Immature natural killer cell (primary cell): ENCODE measurements around the gene FN3K. TPM values are rescaled to one million over a fixed set of nuclear protein-coding genes. Genes with fewer than 3 reads are reported as not detected.
"Not testable (repeated sequence)": the region's sequence is repeated elsewhere in the genome, so short reads cannot be mapped to it uniquely, and the experiment has no call there.

Experiments
- DNase-seq, 3 donors: peaks; one replicate each; pipeline ENCODE4 v3.0.0; 2022; ENCODE audit warnings: mixed read lengths in 1 of 3
- H3K27ac Mint-ChIP-seq, 6 donors: one replicate each; pipeline ENCODE4 v1.8.0; 2020; ENCODE audit warnings: mixed read lengths in 6 of 6, mild to moderate bottlenecking in 5 of 6, inconsistent platforms in 4 of 6, moderate library complexity in 3 of 6
- H3K27me3 Mint-ChIP-seq, 3 donors: one replicate each; pipeline ENCODE4 v1.8.0; 2020 to 2021; ENCODE audit warnings: low read depth in 3 of 3, mild to moderate bottlenecking in 3 of 3, mixed read lengths in 3 of 3, moderate library complexity in 3 of 3, inconsistent platforms in 1 of 3
- H3K36me3 Mint-ChIP-seq, 3 donors: one replicate each; pipeline ENCODE4 v1.8.0; 2020; ENCODE audit warnings: mixed read lengths in 3 of 3, inconsistent platforms in 2 of 3, mild to moderate bottlenecking in 2 of 3
- H3K4me1 Mint-ChIP-seq, 2 donors: one replicate each; pipeline ENCODE4 v1.8.0; 2020; ENCODE audit warnings: inconsistent platforms in 2 of 2, mild to moderate bottlenecking in 2 of 2, mixed read lengths in 2 of 2, moderate library complexity in 1 of 2
- H3K4me3 Mint-ChIP-seq, 5 donors: one replicate each; pipeline ENCODE4 v1.8.0; 2020; ENCODE audit warnings: mild to moderate bottlenecking in 5 of 5, mixed read lengths in 5 of 5, inconsistent platforms in 3 of 5, moderate library complexity in 3 of 5
- H3K9me3 Mint-ChIP-seq, 6 donors: one replicate each; pipeline ENCODE4 v1.8.0; 2020; ENCODE audit warnings: mild to moderate bottlenecking in 6 of 6, mixed read lengths in 6 of 6, inconsistent platforms in 4 of 6, moderate library complexity in 3 of 6
- polyA plus RNA-seq, 3 donors: library from polyadenylated mRNA; unstranded; fragments of 300-500 nt; fragmentation: Illumina TruSeq; gene quantifications; one replicate each; pipeline ENCODE4 v1.2.3, GENCODE V29; 2021

FN3K gene
- polyA plus RNA-seq, 3 donors from 2014 or later: 0.18 to 1.1 (median 0.50) TPM

GRCh38 chr17:82779541-82779940, 44.1 kb downstream of the FN3K start:
- H3K27ac Mint-ChIP-seq: no peak overlapping the region
- H3K9me3 Mint-ChIP-seq: no peaks in the 10 kb centered on the region
- H3K36me3 Mint-ChIP-seq: no peaks in the 10 kb centered on the region
- H3K4me1 Mint-ChIP-seq: peaks cover 49 to 53% of the 10 kb centered on the region in 2 donors
- DNase-seq: no peak
- H3K4me3 Mint-ChIP-seq: no peak overlapping the region
- peaks cover 4 to 13% (median 7%) of the 10 kb centered on the region in 3 donors for H3K27me3 Mint-ChIP-seq

GRCh38 chr17:82780195-82780594, 44.8 kb downstream of the FN3K start:
- peaks cover 43 to 47% of the 10 kb centered on the region in 2 donors for H3K4me1 Mint-ChIP-seq
- H3K9me3 Mint-ChIP-seq: no peaks in the 10 kb centered on the region
- H3K4me3 Mint-ChIP-seq: no peak overlapping the region
- no peak for DNase-seq
- peak overlapping the region in 2 of 6 donors; percentile 30 to 31 for H3K27ac Mint-ChIP-seq
- H3K36me3 Mint-ChIP-seq: no peaks in the 10 kb centered on the region
- H3K27me3 Mint-ChIP-seq: peaks cover 4 to 13% (median 7%) of the 10 kb centered on the region in 3 donors

DNA sequence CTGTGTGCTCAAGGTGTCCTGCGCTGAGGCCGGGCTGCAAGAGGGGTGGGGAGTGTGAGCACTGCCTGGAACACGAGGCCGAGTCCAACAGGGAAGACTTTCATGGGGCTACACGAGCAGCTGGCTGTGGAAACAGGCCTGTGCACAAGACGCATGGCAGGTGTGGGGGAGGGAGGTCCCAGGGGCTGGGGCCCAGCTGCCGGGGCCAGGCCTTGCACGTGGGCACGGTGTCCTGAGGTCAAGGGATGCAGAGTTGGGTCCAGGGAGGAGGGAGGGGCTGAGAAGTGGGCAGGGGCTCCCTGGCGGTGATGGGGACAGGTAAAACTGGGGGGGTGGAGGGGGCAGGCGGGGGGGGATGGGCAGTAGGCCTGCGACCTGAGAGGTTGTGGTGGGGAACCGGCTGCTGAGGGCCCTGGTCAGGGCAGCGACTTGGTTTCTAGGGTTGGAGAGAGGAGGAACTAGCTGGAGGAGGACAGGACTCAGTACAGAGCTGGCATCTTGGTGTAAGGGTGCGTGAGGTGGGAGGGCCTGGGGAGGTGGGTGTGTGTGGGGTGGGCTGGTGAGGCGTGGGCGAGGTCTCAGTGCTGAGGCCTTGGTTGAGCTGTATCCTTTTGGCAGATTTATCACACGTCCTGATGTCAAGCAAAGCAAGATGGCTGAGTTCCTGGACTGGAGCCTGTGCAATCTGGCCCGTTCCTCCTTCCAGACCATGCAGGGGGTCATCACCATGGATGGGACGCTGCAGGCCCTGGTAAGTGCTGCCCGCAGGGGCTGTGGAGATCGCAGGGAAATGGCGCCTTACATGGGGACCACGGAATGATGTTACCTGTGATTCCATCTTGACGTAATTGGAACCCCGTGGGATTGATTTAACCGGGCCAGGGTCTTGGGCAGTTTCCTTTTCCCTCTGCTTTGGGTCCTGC, 45.8 kb downstream of the FN3K start:
- Mint-ChIP-seq H3K27me3 (peaks cover 4 to 13% (median 7%) of the 10 kb centered on the region in 3 donors), H3K27ac (peak overlapping the region in 5 of 6 donors; percentile 85 to 96 (median 92)), H3K9me3 (no peaks in the 10 kb centered on the region), H3K36me3 (no peaks in the 10 kb centered on the region), H3K4me3 (no peak overlapping the region), H3K4me1 (peaks cover 34 to 37% of the 10 kb centered on the region in 2 donors)
- no peak for DNase-seq

- Mint-ChIP-seq H3K27ac (peak overlapping the region in 5 of 6 donors; percentile 85 to 96 (median 92)), H3K36me3 (no peaks in the 10 kb centered on the region), H3K4me3 (peak overlapping the region; percentile 34 to 78 (median 71))
Observed at GRCh38 chr17:82781894-82782274, 46.5 kb downstream of the FN3K start.

GRCh38 chr17:82782657-82783207, 47.3 kb downstream of the FN3K start:
- peak overlapping the region; percentile 83 to 96 (median 92) for H3K27ac Mint-ChIP-seq
- H3K27me3 Mint-ChIP-seq: peaks cover 4 to 13% (median 7%) of the 10 kb centered on the region in 3 donors

More at GRCh38 chr17:82781894-82782274, 46.5 kb downstream of the FN3K start:
- peak; percentile 83 to 87 (median 84) for DNase-seq
- Mint-ChIP-seq H3K9me3 (no peaks in the 10 kb centered on the region), H3K4me1 (peaks cover 28 to 30% of the 10 kb centered on the region in 2 donors), H3K27me3 (peaks cover 4 to 13% (median 7%) of the 10 kb centered on the region in 3 donors)

DNA sequence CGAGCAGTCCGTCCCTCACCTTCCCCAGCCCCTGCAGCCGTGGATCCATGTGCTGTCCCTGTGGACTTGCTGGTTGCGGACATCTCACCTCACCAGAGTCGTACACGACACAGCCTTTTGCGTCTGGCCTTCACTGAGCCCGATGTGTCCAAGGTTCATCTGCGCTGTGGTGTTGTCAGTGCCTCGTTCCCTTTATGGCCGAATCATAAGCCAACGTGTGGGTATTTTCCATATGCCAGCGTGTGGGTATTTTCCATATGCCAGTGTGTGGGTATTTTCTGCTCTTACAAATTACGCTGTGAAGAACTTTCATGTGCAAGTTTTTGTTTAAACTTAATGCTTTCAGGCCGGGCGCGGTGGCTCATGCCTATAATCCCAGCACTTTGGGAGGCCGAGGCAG, 48.1 kb downstream of the FN3K start:
- Mint-ChIP-seq H3K27me3 (peaks cover 4 to 13% (median 7%) of the 10 kb centered on the region in 3 donors), H3K4me3 (peak overlapping the region in 1 of 5 donors; percentile 7), H3K36me3 (no peaks in the 10 kb centered on the region), H3K27ac (peak overlapping the region; percentile 83 to 96 (median 92)), H3K4me1 (peaks cover 23 to 25% of the 10 kb centered on the region in 2 donors), H3K9me3 (no peaks in the 10 kb centered on the region)
- no peak for DNase-seq

More at GRCh38 chr17:82782657-82783207, 47.3 kb downstream of the FN3K start:
- Mint-ChIP-seq H3K36me3 (no peaks in the 10 kb centered on the region), H3K4me3 (peak overlapping the region; percentile 63 to 78 (median 71)), H3K9me3 (no peaks in the 10 kb centered on the region), H3K4me1 (peaks cover 22 to 23% of the 10 kb centered on the region in 2 donors)
- peak; percentile 63 to 75 (median 72) for DNase-seq

- not testable (repeated sequence) for H3K9me3 Mint-ChIP-seq, H3K4me3 Mint-ChIP-seq, DNase-seq, H3K36me3 Mint-ChIP-seq, H3K27me3 Mint-ChIP-seq, H3K27ac Mint-ChIP-seq
- peaks cover 29 to 33% of the 10 kb centered on the region in 2 donors for H3K4me1 Mint-ChIP-seq
Observed at GRCh38 chr17:82785581-82785980, 50.2 kb downstream of the FN3K start.

- no peaks in the 10 kb centered on the region for H3K36me3 Mint-ChIP-seq
- H3K9me3 Mint-ChIP-seq: no peaks in the 10 kb centered on the region
- no peak for DNase-seq
- no peak overlapping the region for H3K27ac Mint-ChIP-seq
- peaks cover 28 to 32% of the 10 kb centered on the region in 2 donors for H3K4me1 Mint-ChIP-seq
- H3K27me3 Mint-ChIP-seq: peaks cover 4 to 11% (median 7%) of the 10 kb centered on the region in 3 donors
- no peak overlapping the region for H3K4me3 Mint-ChIP-seq
Observed at GRCh38 chr17:82786427-82786826, 51.0 kb downstream of the FN3K start.

DNA sequence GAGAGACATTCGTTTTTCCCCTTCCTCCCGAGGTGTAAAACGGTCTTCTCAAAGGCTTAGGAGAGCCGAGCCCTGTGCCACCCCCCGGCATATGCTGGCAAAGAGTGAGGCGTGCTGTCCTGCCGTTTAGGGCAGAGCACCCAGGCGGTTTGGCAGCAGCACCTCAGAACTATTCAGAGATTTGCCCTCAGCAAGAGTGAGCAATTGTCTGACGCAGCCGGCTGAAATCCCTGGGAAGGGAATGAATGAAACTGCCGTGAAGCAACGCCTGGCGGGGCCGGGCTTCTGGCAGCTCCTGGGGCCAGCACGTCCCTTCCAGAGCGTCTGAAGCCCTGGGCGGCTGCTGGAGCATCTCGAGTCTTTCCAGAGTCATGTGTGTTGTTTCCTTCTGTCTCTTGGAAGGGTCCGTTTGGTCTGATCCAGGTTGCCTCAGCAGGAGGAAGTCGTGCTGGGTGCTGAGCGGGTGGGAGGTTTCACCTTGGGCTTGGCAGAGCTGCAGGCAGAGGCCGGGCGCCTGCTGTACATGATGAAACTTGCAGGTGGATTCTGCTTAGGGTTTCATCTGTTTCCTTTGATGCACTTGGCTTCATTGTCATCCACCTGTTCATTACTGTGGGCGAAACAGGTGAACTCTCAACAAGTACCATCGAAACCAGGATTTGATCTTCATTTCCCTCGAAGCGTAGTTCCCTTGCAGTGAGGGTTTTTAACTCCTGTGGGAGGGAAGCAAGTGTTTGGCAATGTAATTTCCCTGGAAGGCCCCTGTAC, 51.9 kb downstream of the FN3K start:
- no peak overlapping the region for H3K4me3 Mint-ChIP-seq
- H3K4me1 Mint-ChIP-seq: peaks cover 20 to 23% of the 10 kb centered on the region in 2 donors
- no peaks in the 10 kb centered on the region for H3K9me3 Mint-ChIP-seq
- DNase-seq: no peak
- H3K27me3 Mint-ChIP-seq: peaks cover 4 to 12% (median 7%) of the 10 kb centered on the region in 3 donors
- H3K27ac Mint-ChIP-seq: peak overlapping the region in 1 of 6 donors; percentile 60
- no peaks in the 10 kb centered on the region for H3K36me3 Mint-ChIP-seq

GRCh38 chr17:82788206-82789001, 53.0 kb downstream of the FN3K start:
- Mint-ChIP-seq H3K9me3 (no peaks in the 10 kb centered on the region), H3K4me3 (no peak overlapping the region), H3K27ac (peak overlapping the region in 3 of 6 donors; percentile 20 to 38 (median 33)), H3K27me3 (peaks cover 0 to 6% (median 0%) of the 10 kb centered on the region in 3 donors), H3K4me1 (peaks cover 8 to 12% of the 10 kb centered on the region in 2 donors), H3K36me3 (no peaks in the 10 kb centered on the region)
- no peak for DNase-seq

- Mint-ChIP-seq H3K9me3 (no peaks in the 10 kb centered on the region), H3K27me3 (peaks cover 0 to 4% (median 0%) of the 10 kb centered on the region in 3 donors), H3K36me3 (no peaks in the 10 kb centered on the region), H3K4me3 (no peak overlapping the region), H3K27ac (no peak overlapping the region), H3K4me1 (peaks cover 6 to 10% of the 10 kb centered on the region in 2 donors)
- DNase-seq: no peak
Observed at GRCh38 chr17:82789051-82789592, 53.7 kb downstream of the FN3K start.

DNA sequence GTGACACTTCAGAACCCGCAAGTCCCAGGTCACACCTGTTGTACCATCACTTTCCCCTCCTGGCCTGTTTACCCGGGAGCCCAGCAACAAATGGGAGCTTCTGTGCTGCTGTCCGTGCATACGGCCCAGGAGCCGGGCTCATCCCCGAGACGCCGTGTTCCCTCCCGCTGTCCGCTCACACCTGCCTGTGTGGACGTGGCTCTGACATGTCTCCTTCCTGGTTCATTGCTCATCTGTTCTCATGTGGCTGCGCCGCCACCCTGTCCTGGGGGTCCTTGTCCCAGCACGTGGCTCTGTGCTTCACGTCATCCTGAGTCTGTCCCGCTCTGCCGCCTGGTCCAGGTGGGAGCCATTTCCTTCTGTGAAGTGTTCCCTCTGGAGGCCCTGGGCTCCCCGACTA, 54.4 kb downstream of the FN3K start:
- Mint-ChIP-seq H3K27ac (peak overlapping the region in 2 of 6 donors; percentile 12 to 45), H3K4me3 (no peak overlapping the region), H3K27me3 (peaks cover 0 to 4% (median 0%) of the 10 kb centered on the region in 3 donors), H3K9me3 (no peaks in the 10 kb centered on the region), H3K36me3 (no peaks in the 10 kb centered on the region), H3K4me1 (peaks cover 6 to 10% of the 10 kb centered on the region in 2 donors)
- DNase-seq: no peak
